Measurements from ENCODE around the gene PSMB2.

The PSMB2 gene

DNA sequence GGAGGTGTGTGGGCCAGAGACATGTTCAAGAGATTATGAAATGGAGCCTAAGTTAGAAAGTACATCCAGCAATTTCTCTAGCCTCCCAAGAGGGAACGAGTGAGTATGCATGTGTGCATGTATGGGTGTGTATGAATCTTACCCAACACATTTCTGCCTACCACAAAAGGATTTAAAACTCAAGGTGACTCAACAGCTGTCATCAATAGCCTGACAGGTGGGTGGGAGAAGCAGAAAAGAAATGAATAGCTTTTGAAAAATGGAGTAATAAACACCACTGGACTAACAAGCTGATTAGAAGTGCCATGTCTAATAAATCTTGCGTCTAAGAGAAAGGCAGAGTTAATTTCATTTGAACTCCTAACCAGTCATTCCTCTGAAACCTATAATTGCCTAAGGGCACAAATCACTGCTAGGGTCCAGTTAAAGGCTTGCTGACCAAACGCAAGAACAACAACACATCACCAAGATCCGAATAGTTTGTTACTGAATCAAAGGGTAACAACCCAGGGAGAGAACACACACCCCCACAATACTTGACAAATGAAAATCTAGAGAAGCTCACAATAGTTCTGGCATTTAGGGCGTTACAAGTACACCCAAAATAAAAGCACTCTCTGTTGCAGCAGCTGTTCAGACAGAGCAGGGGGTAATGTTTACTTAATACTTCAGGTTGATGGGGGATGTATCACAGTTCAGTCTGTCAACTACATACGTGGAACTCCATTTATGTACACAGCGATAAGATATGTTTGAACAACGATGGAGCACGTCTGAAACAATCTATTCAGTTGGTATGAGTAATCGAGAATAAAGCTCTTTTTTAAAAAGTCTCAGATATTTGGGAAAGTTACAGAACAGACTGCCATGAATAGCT lies 85.5 kb downstream of the PSMB2 start:
- DNase-seq = no peak

DNA sequence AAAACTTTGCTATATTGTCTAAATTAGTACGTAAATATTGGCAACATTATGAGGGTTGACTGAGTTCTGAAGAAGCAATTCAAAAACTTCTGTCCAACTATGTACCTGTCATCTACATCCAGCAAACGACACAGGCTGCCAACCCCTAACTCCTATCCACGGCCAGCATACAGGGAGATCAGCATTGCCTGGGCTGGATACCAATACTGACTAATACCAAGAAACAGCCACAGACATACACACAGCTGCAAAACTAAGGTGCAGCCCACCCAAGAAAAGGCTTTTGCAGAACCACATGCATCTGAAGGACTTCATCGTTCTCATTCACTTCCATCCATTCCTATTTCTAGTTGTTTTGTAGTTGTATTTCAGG lies 86.1 kb downstream of the PSMB2 start:
- no peak for DNase-seq

DNA sequence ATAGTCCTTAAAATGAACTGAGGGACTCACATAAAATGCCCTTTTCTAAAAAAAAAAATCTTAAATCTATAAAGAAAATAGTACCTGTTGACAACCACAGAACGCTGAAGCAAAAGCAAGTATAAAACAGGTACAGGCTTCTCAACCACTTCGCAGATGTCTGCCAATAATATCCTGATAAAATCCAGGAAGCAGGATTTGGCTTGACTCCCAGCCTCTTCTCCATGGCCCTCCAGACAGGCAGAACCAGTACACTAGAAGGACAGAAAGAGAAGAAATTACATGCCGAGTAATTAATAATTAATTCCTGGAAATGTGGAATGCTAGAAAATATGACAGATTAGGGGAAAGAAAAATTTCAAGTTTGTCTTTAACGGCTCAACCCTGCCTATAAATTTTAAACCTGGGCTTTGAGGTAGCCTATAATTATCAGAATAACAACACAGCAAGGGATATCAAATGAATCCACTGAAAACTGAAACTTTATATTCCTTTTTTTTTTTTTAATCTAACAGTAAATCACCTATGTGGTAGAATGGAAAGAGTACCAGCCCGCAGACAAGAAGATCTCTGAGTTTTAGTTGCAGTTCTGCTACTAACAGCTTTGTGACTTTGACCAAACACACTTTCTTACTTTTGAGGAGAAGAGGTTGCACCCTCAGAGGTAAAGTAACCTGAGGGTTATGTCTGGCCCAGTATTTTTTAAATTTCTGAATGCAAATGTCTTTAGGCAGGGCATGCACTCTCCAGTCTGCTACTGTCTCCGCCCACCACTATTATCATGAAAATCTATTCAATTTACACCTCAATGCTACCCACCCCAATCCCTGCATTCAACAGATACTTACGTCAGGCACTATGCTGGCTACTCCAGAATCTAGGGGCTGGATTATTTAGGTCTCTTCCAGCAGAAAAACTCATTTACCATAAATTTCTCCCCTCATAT lies 86.8 kb downstream of the PSMB2 start:
- DNase-seq = no peak

DNA sequence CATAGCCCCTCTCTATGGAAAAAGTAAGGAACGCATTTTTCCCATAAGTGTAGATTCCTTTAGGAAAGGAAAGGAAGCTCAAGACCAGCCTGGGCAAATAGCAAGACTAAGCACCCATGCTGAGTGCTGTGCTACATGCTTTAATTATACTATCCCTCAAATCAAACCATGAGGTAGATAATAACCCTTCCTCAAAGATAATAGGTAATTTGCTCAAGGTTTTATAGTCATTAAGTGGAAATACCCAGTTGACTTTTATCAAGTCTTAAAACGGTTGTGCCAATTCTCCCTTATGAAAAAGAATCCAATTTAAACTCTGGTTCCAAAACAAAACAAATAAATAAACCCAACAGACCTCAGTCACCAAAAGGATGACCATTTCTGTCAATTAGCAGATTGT lies 87.5 kb downstream of the PSMB2 start:
- no peak for DNase-seq
